ENCODE measurements around the gene PDZD4. TPM values are rescaled to one million over a fixed set of nuclear protein-coding genes. Genes with fewer than 3 reads are reported as not detected.

PDZD4 gene
- total and polyA plus RNA-seq, 12 donors: 0.69 to 39.2 (median 3.7) TPM

GRCh38 chrX:153794897-153795816, 35.2 kb downstream of the PDZD4 start:
- Histone ChIP-seq H3K4me1 (replicated peaks in 1 of 2) (peaks cover 5 to 18% of the 10 kb centered on the region in 2 donors), H3K36me3 (replicated peaks in 1 of 2) (peaks cover 0 to 12% of the 10 kb centered on the region in 2 donors), H3K27me3 (no peaks in the 10 kb centered on the region), H3K9me3 (replicated peaks in 1 of 3) (no peaks in the 10 kb centered on the region), H3K4me3 (peak overlapping the region in 2 of 4 donors; percentile 46 to 65), H3K27ac (peak overlapping the region; percentile 30 to 97 (median 94))
- WGBS, 4 donors: 7 to 43% (median 23%) methylated on average over 4 to 46 of the region's 47 CpGs
- TF ChIP-seq POLR2A (IDR thresholded peaks at IDR 0.05): no peak
- TF ChIP-seq CTCF (IDR thresholded peaks at IDR 0.05): no peak
- DNase-seq: peak in 2 of 7 donors; percentile 28 to 43
- intact Hi-C loops (cut with DNase I): no loop called here

GRCh38 chrX:153794018-153794896, 36.1 kb downstream of the PDZD4 start, which contains the start of the genes IDH3G and SSR4:
IDH3G (minus strand) TSS chrX:153794375; CDS start chrX:153794326, 49 bp downstream.
SSR4 (plus strand) TSS chrX:153794668; CDS start chrX:153794688, 20 bp downstream.
- Histone ChIP-seq H3K27ac (peak within 1 kb of the TSS; percentile 69 to 97 (median 94)), H3K36me3 (replicated peaks in 1 of 2) (peaks cover 0 to 12% of the 10 kb centered on the region in 2 donors), H3K4me3 (peak within 1 kb of the TSS; percentile 11 to 65 (median 39)), H3K9me3 (replicated peaks in 1 of 3) (no peaks in the 10 kb centered on the region), H3K4me1 (replicated peaks in 1 of 2) (peaks cover 5 to 18% of the 10 kb centered on the region in 2 donors), H3K27me3 (no peaks in the 10 kb centered on the region)
- DNase-seq: peak; percentile 91 to 96 (median 93)
- WGBS, 4 donors: 0 to 33% (median 23%) methylated on average over 17 to 92 of the region's 92 CpGs; no CpG with 5 or more reads in 1 of the 4 donors
- TF ChIP-seq CTCF (IDR thresholded peaks at IDR 0.05): peak in 2 of 6 experiments; percentile 10 to 15
- TF ChIP-seq POLR2A (IDR thresholded peaks at IDR 0.05): peak; percentile 38 to 58
- intact Hi-C loops (cut with DNase I): no loop called here

- H3K4me1 ChIP-seq (replicated peaks in 1 of 2): peaks cover 5 to 18% of the 10 kb centered on the region in 2 donors
- peak in 1 of 7 donors; percentile 25 for DNase-seq
- no peaks in the 10 kb centered on the region for H3K9me3 ChIP-seq (replicated peaks in 1 of 3)
- TF ChIP-seq CTCF (IDR thresholded peaks at IDR 0.05) (no peak), POLR2A (IDR thresholded peaks at IDR 0.05) (peak in 1 of 2 donors; percentile 11)
- peak overlapping the region in 3 of 4 donors; percentile 18 to 65 (median 32) for H3K4me3 ChIP-seq
- peak overlapping the region; percentile 69 to 97 (median 94) for H3K27ac ChIP-seq
- peaks cover 0 to 12% of the 10 kb centered on the region in 2 donors for H3K36me3 ChIP-seq (replicated peaks in 1 of 2)
- 4 to 41% (median 35%) methylated on average over 7 of the region's 7 CpGs; no CpG with 5 or more reads in 1 of the 4 donors for WGBS, 4 donors
- intact Hi-C loops (cut with DNase I): no loop called here
- H3K27me3 ChIP-seq: no peaks in the 10 kb centered on the region
These were observed 37.1 kb downstream of the PDZD4 start for GRCh38 chrX:153793291-153793690.
